GM12873 (cell line): ENCODE data around the gene SIMC1.

Experiments used
- TF ChIP-seq, protein P1 (sequence below): IDR thresholded peaks from 2 replicates; pipeline ENCODE4 v1.5.1; 2012; ENCODE audit warnings: low read depth, mild to moderate bottlenecking, moderate library complexity, low read length, control low read depth; ENCODE audit not compliant: insufficient read depth; ENCODE audit errors: missing control alignments

Gene SIMC1

GRCh38 chr5:176379881-176380280 is 141.7 kb downstream of the SIMC1 start:
- TF ChIP-seq, protein P1, sequence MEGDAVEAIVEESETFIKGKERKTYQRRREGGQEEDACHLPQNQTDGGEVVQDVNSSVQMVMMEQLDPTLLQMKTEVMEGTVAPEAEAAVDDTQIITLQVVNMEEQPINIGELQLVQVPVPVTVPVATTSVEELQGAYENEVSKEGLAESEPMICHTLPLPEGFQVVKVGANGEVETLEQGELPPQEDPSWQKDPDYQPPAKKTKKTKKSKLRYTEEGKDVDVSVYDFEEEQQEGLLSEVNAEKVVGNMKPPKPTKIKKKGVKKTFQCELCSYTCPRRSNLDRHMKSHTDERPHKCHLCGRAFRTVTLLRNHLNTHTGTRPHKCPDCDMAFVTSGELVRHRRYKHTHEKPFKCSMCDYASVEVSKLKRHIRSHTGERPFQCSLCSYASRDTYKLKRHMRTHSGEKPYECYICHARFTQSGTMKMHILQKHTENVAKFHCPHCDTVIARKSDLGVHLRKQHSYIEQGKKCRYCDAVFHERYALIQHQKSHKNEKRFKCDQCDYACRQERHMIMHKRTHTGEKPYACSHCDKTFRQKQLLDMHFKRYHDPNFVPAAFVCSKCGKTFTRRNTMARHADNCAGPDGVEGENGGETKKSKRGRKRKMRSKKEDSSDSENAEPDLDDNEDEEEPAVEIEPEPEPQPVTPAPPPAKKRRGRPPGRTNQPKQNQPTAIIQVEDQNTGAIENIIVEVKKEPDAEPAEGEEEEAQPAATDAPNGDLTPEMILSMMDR = no peak

DNA sequence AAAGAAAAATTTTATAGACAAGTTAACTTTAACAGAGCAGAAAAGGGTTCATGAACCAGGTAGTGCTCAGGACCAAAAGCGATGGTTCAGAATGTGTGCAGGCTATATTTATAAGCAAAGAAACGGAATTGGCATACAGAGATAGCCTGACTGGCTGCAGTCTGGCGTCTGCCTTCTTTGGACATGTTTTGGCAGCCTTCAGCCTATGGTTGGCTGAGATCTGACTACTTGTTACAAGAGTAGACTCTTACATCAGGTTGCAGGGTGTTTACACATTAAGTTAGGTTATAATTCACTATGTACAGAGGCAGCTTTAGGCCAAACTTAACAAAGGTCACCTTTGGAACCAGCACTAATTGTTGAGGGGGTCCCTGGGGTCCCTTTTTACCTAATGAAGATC is 143.2 kb downstream of the SIMC1 start:
- TF ChIP-seq, protein P1 = no peak

- TF ChIP-seq, protein P1 = no peak
Observed at GRCh38 chr5:176381979-176382378, 143.8 kb downstream of the SIMC1 start.

GRCh38 chr5:176382721-176383120 is 144.5 kb downstream of the SIMC1 start:
- TF ChIP-seq, protein P1 = no peak

- TF ChIP-seq, protein P1 = no peak
Observed at GRCh38 chr5:176383248-176383905, 145.2 kb downstream of the SIMC1 start.

DNA sequence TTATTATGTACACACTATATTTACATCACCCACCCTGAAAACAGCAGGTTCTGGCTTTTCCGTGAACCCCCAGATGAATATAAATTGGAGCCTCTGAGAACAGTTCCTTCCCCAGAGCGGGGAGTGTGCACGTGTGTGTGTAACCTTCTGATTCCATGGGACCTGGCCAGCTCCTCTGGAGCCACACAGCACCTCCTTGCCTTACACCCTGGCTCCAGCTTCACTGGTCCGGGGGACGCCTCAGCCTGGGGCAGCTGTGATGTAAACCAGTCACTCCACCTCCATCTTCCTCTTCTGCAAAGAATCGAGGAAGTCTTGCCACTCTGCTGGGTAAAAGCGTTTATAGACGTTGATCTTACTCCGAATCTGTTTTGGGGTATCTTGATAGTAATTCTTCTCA is 145.7 kb downstream of the SIMC1 start:
- TF ChIP-seq, protein P1 = no peak

- TF ChIP-seq, protein P1 = no peak
Observed at GRCh38 chr5:176384366-176384930, 146.2 kb downstream of the SIMC1 start.
